GM10248 (cell line): ENCODE measurements around the gene GPATCH4.

Experiments used
- CTCF ChIA-PET: fragments of 300-600 bp; sonication (Branson Sonifier 250); formaldehyde crosslinking; extraction: SDS; loops from one replicate; lab custom pipeline; 2021; ENCODE audit warnings: antibody characterized with exemption; lab: Yijun Ruan, JAX
- POLR2A ChIA-PET: fragments of 350-650 bp; sonication (Branson Sonifier 250); formaldehyde crosslinking; extraction: SDS; loops from one replicate; lab custom pipeline; 2020; ENCODE audit warnings: antibody characterized with exemption; lab: Yijun Ruan, JAX
- DNase-seq: peaks from one replicate; pipeline ENCODE4 v3.0.0; 2012; ENCODE audit errors: extremely low spot score
- CTCF ChIP-seq: IDR thresholded peaks from 2 replicates; pipeline ENCODE4 v1.5.1; 2012; ENCODE audit warnings: mild to moderate bottlenecking, low read depth; ENCODE audit errors: extremely low read depth, missing control alignments, control extremely low read depth

Gene GPATCH4

GRCh38 chr1:156601892-156602291, 613 bp upstream of the GPATCH4 start:
- DNase-seq: no peak
- POLR2A ChIA-PET: interaction anchor here (0.7 kb wide), 1 partner anchor 144 kb away, joined by 3 read pairs; no protein-coding TSS in a partner anchor
- TF ChIP-seq CTCF: no peak
- CTCF ChIA-PET: interaction anchor here (0.7 to 3.3 kb wide), 10 partner anchors 10 to 124 kb away, joined by 3 to 14 read pairs (median 4); partner anchors contain the start of genes HAPLN2 and NAXE

- CTCF ChIA-PET: interaction anchor here (0.9 to 3.3 kb wide), 13 partner anchors 8 to 215 kb away, joined by 3 to 14 read pairs (median 4); partner anchors contain the start of genes HAPLN2 and NAXE
- POLR2A ChIA-PET: interaction anchor here (0.8 kb wide), 1 partner anchor 100 kb away, joined by 3 read pairs; the partner anchor contains the start of gene MEF2D
- no peak for DNase-seq
- no peak for TF ChIP-seq CTCF
Observed at GRCh38 chr1:156600733-156601121, 552 bp downstream of the GPATCH4 start.

DNA sequence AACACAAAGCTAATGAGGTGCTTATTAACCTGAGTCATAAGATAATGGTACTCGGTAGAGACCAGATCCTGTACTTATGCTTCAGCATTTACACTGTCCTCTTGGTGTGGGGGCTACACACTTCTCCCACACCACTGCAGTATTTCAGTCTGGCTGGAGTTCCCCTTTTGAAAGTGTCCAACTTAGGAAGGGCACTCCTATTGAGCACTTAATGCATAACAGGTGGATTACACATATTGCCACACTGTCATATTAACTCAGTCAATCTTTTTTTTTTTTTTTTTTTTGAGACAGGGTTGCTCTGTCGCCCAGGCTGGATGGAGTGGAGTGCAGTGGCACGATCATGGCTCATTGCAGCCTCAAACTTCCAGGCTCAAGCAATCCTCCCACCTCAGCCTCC, 1.5 kb downstream of the GPATCH4 start:
- no peak for TF ChIP-seq CTCF
- POLR2A ChIA-PET: interaction anchor here (0.7 kb wide), 1 partner anchor 24 kb away, joined by 4 read pairs; no protein-coding TSS in a partner anchor
- CTCF ChIA-PET: interaction anchor here (0.6 to 3.3 kb wide), 15 partner anchors 8 to 214 kb away, joined by 3 to 14 read pairs (median 4); partner anchors contain the start of gene NAXE
- no peak for DNase-seq

- ChIA-PET POLR2A (no interaction called here), CTCF (interaction anchor here (0.8 to 1.8 kb wide), 9 partner anchors 10 to 127 kb away, joined by 3 to 8 read pairs (median 3); no protein-coding TSS in a partner anchor)
- DNase-seq: no peak
- TF ChIP-seq CTCF: no peak
Observed at GRCh38 chr1:156598731-156599432, 2.4 kb downstream of the GPATCH4 start.

DNA sequence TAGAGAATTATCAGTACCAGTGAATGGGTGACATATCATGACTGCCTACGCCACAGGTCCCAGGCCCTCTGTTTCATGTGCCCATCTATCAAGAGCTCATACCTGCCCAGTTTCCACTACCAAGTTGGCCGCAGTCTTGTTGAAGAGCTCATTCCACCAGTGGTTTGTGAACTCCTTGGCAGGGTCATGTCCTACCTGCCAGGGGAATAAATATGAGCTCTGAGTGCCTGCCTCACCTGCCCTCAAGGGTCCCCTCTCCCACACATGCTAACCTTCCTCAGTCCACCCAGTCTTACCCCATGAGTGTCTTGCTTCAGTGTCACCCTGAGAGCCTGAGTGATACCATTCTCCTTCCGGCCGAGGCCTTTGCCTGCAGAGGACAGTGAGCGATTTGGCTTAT, 3.2 kb downstream of the GPATCH4 start:
- POLR2A ChIA-PET: no interaction called here
- CTCF ChIA-PET: interaction anchor here (0.7 to 1.8 kb wide), 7 partner anchors 10 to 118 kb away, joined by 3 to 6 read pairs (median 4); no protein-coding TSS in a partner anchor
- no peak for DNase-seq
- TF ChIP-seq CTCF: no peak

DNA sequence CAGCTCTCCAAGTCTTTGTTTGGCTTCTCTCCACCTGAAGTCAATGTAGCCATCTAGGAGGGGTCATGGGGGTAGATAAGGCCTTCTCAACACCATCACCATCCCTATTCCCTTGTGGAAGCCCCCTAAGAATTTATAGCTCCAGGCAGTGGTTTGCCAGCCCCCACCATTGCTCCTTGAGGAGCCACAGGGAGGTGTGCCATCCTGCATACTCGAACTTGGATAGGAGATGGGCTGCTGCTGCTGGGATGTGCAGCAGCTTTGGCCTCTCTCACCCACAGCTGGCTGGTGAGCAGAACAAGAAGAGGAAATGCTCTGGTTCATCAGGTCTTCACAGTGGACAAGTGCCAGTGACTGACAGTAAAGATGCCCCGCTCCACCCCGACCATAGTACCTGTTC, 4.9 kb downstream of the GPATCH4 start:
- POLR2A ChIA-PET: no interaction called here
- no peak for DNase-seq
- no peak for TF ChIP-seq CTCF
- CTCF ChIA-PET: interaction anchor here (0.7 to 2.0 kb wide), 8 partner anchors 8 to 150 kb away, joined by 3 to 6 read pairs (median 4); no protein-coding TSS in a partner anchor
